AG04450 (cell line): ENCODE results near the gene C4BPA. TPM values are rescaled to one million over a fixed set of nuclear protein-coding genes. Genes with fewer than 3 reads are reported as not detected.

ENCODE experiments used
- CTCF ChIA-PET: fragments of 300-600, 350-600 bp; formaldehyde crosslinking; extraction: SDS; loops from one replicate; lab custom pipeline; 2022; ENCODE audit warnings: antibody characterized with exemption, inconsistent platforms; lab: Charles Lee
- POLR2A ChIA-PET: fragments of 350-600 bp; formaldehyde crosslinking; extraction: SDS; loops from one replicate; lab custom pipeline; 2021; ENCODE audit warnings: antibody characterized with exemption, inconsistent platforms; lab: Yijun Ruan, JAX
- DNase-seq: peaks from one replicate; pipeline ENCODE4 v3.0.0-alpha.2; 2011; ENCODE audit warnings: low read depth, low spot score
- H3K27ac ChIP-seq: one replicate; pipeline ENCODE4 v1.5.1; 2012; ENCODE audit warnings: low read depth, low read length, control low read depth
- H3K27me3 ChIP-seq: one replicate; pipeline ENCODE4 v1.6.0; 2012; ENCODE audit warnings: low read length; ENCODE audit not compliant: control insufficient read depth, insufficient read depth
- H3K4me3 ChIP-seq: 2 replicates; pipeline ENCODE4 v1.5.1; 2011; ENCODE audit warnings: mild to moderate bottlenecking, low read depth, low read length, control low read depth
- H3K9me3 ChIP-seq: 2 replicates; pipeline ENCODE4 v1.5.1; 2012; ENCODE audit warnings: low read length; ENCODE audit not compliant: control insufficient read depth, insufficient read depth
- CTCF ChIP-seq: IDR thresholded peaks from 2 replicates; pipeline ENCODE4 v1.5.1; 2011; ENCODE audit warnings: low read depth, low read length, control low read depth, inconsistent platforms
- polyA plus RNA-seq: library from polyadenylated mRNA; depleted of rRNA; stranded (reverse); fragments of >200 nt; gene quantifications from 2 replicates; pipeline ENCODE4 v1.2.3, GENCODE V29; 2011

Gene C4BPA
- polyA plus RNA-seq, 1 experiment, result not detected

DNA sequence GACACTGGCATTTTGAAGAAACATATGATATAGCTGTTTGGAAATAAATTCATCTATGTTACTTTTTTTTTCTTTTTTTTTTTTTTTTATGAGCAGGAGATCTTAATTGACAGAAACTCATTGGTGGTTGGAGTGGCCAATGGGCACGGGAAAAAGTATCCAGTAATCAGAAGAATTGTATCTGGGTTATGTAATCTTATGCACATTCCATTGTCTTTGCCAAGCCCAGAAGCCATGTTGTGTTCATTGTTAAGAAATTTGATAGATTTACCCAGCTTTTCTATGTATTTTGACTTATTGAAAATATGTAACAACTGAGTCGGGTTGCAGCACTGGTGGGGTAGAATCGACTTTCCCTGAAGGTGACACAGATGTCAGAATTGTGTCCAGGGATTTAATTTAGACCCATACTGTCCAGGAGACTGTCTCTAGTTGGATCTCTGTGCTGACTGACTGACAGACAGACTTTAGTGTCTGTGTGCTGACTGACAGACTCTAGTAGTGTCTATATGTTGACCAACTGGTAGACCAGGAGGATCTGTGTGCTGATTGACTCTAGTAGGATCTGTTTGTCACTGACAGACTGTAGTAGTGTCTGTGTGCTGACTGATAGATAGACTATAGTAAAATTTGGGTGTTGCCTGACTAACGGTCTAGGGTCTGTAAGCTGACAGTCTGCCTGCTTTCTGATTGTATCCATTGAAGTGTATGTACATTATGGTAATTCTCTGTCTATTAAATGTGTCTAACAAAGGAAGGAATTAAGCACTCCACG, 27.7 kb upstream of the C4BPA start:
- no peak for TF ChIP-seq CTCF
- Histone ChIP-seq H3K27ac (no peak overlapping the region), H3K9me3 (no peaks in the 10 kb centered on the region), H3K4me3 (no peak overlapping the region), H3K27me3 (peaks cover 4% of the 10 kb centered on the region)
- DNase-seq, result no peak
- POLR2A ChIA-PET, result no interaction called here
- CTCF ChIA-PET, result interaction anchor here (0.6 to 3.5 kb wide), 9 partner anchors 8 to 329 kb away, joined by 3 to 17 read pairs (median 3); partner anchors contain the start of gene PFKFB2

DNA sequence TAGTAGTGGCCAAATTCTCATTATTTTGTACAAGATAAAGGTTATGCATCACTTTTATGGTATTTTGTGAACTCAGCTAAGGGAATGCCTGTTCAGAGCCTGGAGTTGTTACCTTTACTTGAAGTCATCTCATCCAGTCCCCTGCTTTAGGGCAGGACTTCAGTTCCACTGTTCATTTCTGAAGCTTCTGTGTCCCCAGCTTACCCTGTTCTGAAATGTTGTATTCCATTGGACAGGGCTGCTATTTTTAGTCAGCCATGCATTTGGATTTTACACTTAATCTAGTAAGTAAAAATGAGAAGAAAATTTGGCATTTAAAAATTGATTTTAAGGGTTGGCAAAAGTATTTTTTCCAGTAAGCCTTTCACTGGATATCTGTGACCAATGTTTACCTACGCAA, 27.0 kb upstream of the C4BPA start:
- Histone ChIP-seq H3K27me3 (peaks cover 4% of the 10 kb centered on the region), H3K9me3 (no peaks in the 10 kb centered on the region), H3K27ac (no peak overlapping the region), H3K4me3 (no peak overlapping the region)
- POLR2A ChIA-PET, result no interaction called here
- TF ChIP-seq CTCF, result no peak
- DNase-seq, result no peak
- CTCF ChIA-PET, result interaction anchor here (0.9 to 2.6 kb wide), 5 partner anchors 27 to 328 kb away, joined by 3 to 15 read pairs (median 3); no protein-coding TSS in a partner anchor

DNA sequence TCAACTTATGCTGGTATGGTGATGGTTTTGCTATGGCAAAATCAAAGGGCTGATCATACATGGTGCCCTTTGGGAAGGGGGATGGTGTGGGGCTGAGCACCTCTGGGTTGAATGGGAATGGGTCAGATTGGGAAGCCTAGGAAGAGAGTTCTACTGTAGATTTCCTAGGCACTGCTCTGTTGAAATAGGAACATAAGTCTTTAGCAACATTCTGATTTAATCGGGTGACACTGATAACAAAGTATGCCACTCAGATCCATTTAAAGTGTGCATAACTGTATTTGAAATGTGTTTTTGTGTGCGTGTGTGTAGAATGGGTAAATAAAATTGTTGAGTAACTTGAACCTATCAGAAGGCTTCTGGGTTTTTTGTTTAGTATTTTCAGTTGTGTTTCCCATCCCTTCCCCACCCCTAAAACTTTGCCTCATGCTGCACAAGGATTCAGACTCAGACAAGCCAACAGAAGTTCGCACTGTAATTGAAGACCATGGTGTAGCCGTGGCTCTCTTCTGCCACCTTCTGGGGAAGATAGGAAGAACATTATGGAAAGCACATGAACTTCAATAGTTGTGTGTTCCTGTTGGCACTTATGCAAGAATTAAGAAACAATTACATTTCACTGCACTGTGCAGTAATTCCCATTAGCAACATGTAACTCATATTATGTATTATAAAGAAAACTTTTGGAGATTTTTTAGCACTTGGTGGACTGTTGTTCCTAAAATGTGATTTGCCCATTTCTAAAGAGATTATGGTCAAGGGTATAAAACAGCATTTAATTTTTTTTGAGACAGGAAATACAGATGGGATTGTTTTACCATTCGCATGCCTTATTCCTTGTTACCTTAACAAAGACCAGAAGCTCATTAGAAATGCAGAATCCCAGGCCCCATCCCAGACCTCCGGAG, 26.3 kb upstream of the C4BPA start:
- H3K27ac ChIP-seq, result no peak overlapping the region
- H3K9me3 ChIP-seq, result no peaks in the 10 kb centered on the region
- TF ChIP-seq CTCF, result peak; percentile 95
- POLR2A ChIA-PET, result no interaction called here
- H3K27me3 ChIP-seq, result peaks cover 7% of the 10 kb centered on the region
- DNase-seq, result peak; percentile 54
- CTCF ChIA-PET, result interaction anchor here (0.8 to 7.5 kb wide), 12 partner anchors 9 to 328 kb away, joined by 3 to 83 read pairs (median 6); partner anchors contain the start of genes C4BPA, PFKFB2 and YOD1
- no peak overlapping the region for H3K4me3 ChIP-seq

DNA sequence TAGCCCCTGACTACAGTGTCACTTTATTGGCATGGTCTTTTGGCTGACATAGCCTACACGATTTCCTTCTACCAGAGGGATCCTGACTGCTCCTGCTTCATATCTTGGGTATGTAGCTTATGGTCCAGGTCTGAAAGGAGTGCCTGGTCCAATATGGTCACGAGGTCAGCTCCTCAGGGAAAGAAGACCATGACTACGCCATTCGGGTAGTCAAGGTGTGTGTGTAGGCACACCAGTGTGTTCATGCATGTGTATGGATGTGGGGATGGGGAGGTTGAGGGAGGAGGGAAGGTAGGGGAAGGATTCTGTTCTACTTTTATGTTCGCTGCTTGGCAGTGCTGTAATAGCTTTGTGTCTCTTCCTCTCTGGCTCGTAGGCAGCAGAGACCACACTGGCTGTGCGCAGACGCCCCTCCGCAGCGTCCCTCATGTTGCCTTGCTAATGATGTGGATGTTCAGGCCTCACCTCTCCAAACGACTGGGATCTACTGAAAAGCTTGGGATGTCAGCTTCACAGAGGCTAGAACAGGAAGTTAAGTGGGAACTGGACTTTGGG, 25.4 kb upstream of the C4BPA start:
- Histone ChIP-seq H3K9me3 (no peaks in the 10 kb centered on the region), H3K27me3 (peaks cover 7% of the 10 kb centered on the region), H3K4me3 (no peak overlapping the region), H3K27ac (no peak overlapping the region)
- CTCF ChIA-PET, result interaction anchor here (0.7 to 7.5 kb wide), 12 partner anchors 10 to 327 kb away, joined by 3 to 83 read pairs (median 4); partner anchors contain the start of genes C4BPA, PFKFB2 and YOD1
- DNase-seq, result no peak
- POLR2A ChIA-PET, result no interaction called here
- TF ChIP-seq CTCF, result no peak
